ENCODE results near the gene FSIP2.

Gene FSIP2

GRCh38 chr2:185738679-185739472 is at the start of gene FSIP2:
FSIP2 (plus strand) TSS chr2:185738804; CDS start chr2:185738895, 91 bp downstream.
- DNase-seq, result peak; percentile 2

DNA sequence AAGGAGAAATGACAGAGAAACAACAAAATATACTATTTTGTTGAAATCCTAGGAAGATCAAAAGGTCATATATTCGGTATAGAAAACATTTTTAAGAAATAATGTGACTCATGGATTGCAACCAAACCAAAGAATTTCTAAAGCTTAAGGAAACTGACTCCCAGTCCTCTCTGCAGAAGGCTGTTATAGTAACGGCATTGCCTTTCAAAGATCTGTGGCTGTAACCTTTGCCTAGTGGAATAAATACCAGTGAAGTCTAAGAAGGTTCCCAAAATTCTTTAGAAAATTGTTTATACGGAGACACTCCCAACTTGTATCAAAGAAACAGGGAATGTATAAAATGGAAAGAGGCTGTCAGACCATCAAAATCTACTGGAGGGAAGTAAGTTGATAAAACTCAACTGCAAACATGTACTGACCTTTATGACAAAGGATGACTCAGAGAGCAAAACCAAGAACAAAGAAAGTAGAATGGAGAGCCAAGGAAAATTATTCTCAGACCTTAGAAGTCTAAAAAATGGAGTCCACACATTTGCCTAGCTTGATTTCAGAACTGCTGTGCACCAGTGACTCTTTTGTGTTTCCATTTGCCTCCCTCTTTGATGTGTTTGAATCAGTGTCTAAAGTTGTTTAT is 48.6 kb upstream of the FSIP2 start:
- no peak for DNase-seq

- no peak for DNase-seq
Observed at GRCh38 chr2:185695711-185696235, 42.8 kb upstream of the FSIP2 start.

DNA sequence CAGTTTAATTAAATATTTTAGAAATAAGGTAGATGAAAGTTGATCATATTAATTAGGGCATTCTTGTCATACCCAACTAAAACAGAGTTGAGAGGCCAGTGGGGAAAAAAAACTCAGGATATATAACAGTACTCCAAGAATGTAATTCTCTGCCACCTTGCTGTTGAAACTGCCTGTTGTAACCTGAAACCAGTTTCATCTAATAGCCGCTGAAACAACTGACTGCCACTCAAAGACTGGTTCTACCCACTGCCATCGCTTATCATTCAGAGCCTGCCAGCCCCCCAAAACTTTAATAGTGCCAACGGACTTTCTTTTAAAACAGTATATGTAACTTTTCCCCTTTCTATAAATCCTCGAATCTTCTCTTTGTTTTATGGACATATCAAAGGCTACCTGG is 37.7 kb upstream of the FSIP2 start:
- DNase-seq, result no peak

- DNase-seq, result no peak
Observed at GRCh38 chr2:185734658-185735057, 3.9 kb upstream of the FSIP2 start.

GRCh38 chr2:185736210-185736609 is 2.4 kb upstream of the FSIP2 start:
- no peak for DNase-seq

DNA sequence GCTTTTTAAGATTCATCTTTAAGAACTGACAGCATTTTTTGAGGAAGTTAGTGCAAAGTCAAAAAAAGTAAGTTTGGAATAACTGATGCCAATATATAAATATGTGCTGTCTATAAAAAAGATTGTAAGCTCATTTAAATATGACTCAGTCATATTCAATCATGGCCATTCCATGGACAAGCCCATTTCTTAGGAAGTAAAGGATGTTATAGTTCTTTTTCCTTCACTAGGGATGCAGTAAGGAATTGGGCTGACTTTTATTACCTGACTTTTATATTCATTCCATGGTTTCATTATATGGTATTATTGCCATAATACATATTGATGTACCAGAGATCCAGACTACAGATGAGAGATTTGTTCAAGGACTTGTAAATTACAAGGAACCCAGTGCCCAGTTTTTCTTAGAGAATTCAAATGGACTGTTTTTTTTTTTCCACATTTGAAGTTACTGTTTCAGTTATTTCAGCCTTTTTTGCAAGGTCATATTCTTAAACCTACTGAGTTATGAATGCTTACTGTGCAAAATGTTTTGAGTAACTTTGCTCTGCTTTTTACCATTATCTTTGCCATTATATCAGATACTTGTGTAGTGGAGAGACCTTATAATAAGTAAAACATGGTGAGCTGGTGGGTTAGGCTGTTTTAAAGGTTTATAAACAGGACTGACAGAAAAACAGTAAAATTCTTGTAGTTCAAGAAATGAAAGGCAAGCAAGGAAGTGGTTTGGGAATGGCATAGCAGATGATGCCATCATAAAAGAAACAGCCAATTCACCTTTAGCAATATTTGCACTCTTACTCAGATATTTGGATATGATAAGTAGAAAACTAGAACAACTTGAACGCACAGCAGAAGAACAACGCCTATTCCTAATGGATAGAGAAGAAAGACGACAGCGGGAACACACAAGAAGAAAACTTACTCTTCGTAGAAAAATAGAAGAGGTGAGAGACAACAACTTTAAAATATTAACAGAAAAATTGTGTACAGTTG is 7.6 kb downstream of the FSIP2 start:
- DNase-seq, result no peak

- DNase-seq, result no peak
Observed at GRCh38 chr2:185757356-185757755, 18.8 kb downstream of the FSIP2 start.

GRCh38 chr2:185771396-185771795 is 32.8 kb downstream of the FSIP2 start:
- DNase-seq, result no peak

GRCh38 chr2:185780890-185781289 is 42.3 kb downstream of the FSIP2 start:
- DNase-seq, result no peak

DNA sequence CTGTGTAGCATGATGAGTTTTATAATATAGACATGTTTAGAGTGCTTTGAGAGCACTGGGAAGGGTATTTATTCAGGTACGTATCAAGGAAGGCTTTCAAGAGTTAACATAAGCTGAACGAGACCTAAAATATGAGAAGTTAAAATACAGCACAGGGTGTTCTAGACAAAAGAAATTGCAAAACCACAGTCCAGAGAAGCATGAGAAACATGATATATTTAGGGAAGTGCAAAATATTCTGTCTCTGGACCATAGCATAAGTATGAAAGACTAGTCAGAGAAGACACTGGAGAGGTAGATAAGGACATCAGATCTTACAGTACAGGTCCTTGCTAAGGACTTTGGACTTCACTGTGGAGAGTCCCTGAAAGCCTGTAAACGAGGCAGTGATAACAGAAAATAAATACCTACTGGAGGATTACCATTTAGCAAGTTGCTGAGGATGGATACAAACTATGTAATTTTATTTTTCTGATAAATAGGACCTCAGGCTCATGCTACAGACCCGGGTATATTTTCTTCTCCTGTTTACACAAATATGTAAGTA is 43.7 kb downstream of the FSIP2 start:
- no peak for DNase-seq

GRCh38 chr2:185785156-185785555 is 46.6 kb downstream of the FSIP2 start:
- DNase-seq, result no peak

- no peak for DNase-seq
Observed at GRCh38 chr2:185785851-185786473, 47.4 kb downstream of the FSIP2 start.

DNA sequence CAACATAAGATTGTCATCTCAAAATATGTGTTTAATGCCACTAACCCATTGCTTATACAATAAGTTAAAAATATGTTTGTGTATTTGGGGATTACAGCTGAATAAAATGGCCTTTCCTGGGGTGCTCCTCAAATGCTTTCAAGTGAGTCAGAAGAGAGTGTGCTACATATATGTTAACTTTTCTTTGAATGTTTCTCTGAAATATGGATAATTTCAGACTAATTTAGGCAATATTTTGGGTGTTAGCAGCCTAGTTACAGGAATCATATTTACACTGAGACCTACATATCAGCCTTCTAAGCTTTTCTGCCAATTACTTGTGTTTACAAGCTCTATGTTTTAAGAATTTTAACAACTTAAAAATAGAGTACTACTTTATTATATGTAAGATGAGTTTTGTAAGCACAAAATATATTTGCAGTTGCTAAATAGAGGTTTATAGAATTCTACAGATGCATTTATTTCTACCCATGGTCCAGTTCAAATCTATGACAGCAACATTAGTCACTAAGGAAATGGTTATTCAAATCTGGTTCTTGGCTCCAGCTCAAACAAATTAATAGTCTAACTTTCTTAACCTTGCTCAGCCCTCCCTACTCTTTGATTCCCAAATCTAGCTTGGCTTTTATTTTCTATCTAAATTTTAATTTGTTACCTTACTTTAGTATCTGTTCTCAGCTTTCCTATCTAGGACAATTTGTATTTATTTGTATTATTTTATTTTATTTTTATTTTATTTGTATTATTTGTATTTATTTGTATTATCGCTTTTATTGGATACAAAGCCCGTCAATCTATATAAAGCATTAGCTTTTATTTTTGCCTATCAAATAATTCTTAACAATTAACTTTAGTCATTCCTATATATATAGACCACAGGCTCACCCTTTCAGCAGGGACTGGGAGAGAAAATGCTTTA is 48.9 kb downstream of the FSIP2 start:
- no peak for DNase-seq

DNA sequence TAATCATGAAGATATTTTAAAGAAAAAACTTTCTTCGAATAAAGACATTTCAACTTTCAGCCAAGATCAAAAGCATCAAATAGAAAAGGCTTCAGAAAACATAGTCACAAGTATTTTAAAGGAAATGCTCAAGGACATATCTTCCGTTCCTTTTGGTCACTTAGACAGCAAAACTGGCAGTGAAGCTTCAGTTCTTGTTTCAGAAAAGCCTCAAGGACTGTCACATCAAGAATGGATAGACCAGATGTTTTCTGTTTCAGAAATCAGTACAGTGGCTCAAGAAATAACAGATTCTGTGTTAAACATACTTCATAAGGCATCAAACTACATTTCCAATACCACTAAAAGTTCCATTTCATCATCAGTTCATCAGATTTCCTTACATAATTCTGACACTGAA is 51.8 kb downstream of the FSIP2 start:
- no peak for DNase-seq

DNA sequence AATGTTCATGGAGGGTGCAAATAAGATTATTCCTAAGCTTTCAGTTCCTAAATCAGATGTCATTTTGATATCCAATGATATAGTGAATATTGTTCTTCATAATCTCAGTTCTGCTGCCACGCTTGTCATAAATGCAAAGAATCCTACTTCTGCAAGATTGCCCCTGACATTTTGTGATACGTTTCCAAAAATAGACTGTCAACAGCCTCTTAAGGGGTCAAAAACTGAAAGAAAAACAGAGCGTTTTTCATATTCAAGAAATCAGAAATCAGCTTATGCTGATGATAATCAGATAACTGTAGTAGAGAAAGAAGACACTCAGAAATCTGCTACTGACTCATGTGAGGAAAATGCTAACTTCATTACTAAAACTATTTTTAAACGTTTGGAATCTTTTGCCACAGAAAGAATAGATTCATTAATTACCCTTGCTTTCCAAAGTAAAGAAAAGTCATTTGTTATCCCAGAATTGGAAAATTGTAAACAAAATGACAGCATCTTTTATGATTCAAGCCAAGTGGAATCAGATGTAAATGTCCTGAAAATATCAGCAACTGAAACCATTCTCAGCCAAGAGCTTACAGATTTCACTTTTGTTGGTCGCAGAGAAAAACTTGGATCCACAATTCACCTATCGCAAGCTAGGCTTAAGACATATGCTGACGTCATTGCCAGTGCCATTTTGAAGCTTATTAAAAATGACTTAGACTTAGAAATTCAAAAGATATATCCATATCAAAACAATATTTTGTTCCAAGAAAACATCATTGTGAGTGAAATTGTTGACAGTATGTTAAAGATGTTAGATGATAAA is 55.1 kb downstream of the FSIP2 start:
- DNase-seq, result no peak

- DNase-seq, result no peak
Observed at GRCh38 chr2:185796758-185797157, 58.2 kb downstream of the FSIP2 start.

DNA sequence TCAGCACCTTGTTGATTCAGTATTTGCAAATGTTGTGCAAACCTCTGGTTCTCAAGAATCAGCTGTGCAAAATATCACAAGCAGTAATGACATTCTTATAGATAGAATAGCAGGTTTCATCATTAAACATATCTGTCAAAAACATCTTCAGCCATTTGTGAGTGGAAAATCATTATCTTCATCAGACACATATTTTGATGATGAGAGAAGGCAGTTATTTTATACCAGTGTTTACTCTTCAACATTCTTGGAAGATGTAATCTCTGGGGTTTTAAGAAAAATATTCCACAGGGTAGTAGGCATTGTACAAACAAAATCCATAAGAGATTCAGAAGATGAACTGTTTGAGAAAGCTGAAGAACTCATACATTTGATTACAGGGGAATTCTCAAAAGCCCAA is 64.3 kb downstream of the FSIP2 start:
- no peak for DNase-seq

DNA sequence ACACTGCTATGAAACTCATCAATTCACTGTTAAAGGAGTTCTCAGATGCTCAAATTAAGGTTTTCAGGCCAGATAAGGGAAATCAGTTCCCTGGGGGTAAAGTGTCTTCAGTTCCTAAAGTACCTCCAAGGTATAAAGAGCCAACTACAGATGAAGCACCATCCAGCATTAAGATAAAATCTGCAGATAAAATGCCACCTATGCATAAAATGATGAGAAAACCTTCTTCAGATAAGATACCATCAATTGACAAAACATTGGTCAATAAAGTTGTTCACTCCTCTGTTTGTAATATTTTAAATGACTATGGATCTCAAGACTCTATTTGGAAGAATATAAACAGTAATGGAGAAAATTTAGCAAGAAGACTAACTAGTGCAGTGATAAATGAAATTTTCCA is 68.2 kb downstream of the FSIP2 start:
- DNase-seq, result no peak

GRCh38 chr2:185807351-185807750 is 68.7 kb downstream of the FSIP2 start:
- DNase-seq, result no peak

Measured in midbrain (tissue), 1 donor.